Measurements from ENCODE around the gene EPHA3. TPM values are rescaled to one million over a fixed set of nuclear protein-coding genes. Genes with fewer than 3 reads are reported as not detected.

EPHA3 gene
- total RNA-seq, 3 donors from 2014 or later (not counting 1 experiment from before 2014, with no cell fraction given), result not detected

DNA sequence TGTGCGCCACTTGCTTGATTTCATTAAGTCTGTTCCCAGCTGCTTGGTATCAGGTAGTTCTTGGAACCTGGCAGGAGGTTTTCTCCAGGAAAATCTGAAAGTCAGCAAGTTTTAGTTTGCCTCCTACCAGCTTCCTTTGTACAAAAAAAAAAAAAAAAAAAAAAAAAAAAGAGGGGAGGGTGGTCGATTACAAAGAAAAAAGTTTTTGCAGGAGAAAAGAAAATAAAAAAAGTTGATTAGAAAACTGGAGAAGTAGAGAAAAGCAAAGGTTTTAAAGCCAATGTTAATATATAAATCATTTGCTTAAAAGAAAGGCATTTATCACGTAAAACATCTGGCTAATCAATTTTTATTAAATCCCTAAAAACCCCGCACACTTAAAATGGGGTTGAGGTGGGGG lies 5.9 kb downstream of the EPHA3 start:
- Mint-ChIP-seq H3K4me3 (no peak overlapping the region), H3K9me3 (peaks cover 0 to 2% of the 10 kb centered on the region in 2 donors), H3K4me1 (no peaks in the 10 kb centered on the region), H3K36me3 (no peaks in the 10 kb centered on the region), H3K27me3 (ENCODE audit: low read depth in 2 of 2) (no peaks in the 10 kb centered on the region), H3K27ac (no peak overlapping the region)
- no peaks in the 10 kb centered on the region for H3K9me3 ChIP-seq (ENCODE audit: control insufficient read depth, insufficient read depth, low read length)
- no peaks in the 10 kb centered on the region for H3K36me3 ChIP-seq (ENCODE audit: control insufficient read depth, insufficient read depth, low read length)
- H3K4me3 ChIP-seq (ENCODE audit: low read length), result no peak overlapping the region
- H3K27me3 ChIP-seq (ENCODE audit: control insufficient read depth, insufficient read depth, low read length), result peaks cover 2% of the 10 kb centered on the region
- WGBS (ENCODE audit: insufficient coverage), result 81% methylated on average over 1 of the region's 4 CpGs
- H3K27ac ChIP-seq (ENCODE audit: low read length), result no peak overlapping the region
- intact Hi-C loops (cut with micrococcal nuclease), result no loop called here
- ATAC-seq (no peak), DNase-seq (no peak)
- no peak for TF ChIP-seq CTCF (IDR thresholded peaks at IDR 0.05)
- no peaks in the 10 kb centered on the region for H3K4me1 ChIP-seq (ENCODE audit: control insufficient read depth, insufficient read depth, low read length)

DNA sequence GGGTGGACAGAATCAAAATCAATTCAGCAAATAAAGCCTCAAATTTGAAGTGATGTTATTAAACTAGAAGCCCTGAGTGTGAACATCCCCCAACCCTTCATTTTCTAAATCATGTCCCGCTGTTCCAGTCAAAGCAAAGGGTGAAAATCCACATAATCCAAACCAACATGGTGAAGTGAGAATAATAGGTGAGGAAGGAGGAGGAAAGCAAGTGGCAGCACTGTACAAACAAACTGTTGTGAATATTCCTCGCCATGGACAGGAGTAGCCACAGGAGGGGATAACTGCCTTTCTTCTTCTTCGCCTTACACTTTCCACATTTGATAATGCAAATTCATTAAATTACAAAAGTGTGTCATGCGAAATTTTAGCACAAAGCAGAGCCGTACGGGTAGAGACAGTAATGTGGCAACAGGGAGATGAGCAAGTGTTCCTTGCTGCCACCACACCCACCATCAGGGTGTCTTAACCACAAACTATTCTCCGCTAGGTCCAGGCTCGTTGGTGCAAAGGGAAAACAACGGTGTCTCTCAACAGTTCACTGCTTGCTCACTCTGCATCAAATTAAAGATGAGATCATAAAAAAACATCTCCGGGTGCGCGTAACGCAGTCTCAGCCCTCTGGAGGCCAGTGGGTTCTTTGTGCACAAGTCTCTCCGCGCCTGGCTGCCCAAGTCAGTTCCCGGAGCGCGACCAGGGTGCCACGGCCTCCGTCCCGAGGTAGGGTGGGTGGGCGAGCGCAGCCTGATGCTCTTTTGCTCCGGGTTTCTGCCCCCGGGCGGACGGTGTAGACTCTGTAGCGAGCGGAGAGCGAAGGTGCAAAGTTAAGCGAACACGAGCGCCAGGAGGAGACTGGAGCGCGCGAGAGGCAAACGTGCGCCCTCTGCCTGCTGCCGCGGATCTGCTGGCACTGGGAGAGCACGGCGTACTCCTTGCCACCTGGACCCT lies 6.7 kb downstream of the EPHA3 start:
- Histone ChIP-seq H3K27ac (ENCODE audit: low read length) (no peak overlapping the region), H3K9me3 (ENCODE audit: control insufficient read depth, insufficient read depth, low read length) (no peaks in the 10 kb centered on the region), H3K4me3 (ENCODE audit: low read length) (no peak overlapping the region), H3K36me3 (ENCODE audit: control insufficient read depth, insufficient read depth, low read length) (no peaks in the 10 kb centered on the region), H3K27me3 (ENCODE audit: control insufficient read depth, insufficient read depth, low read length) (peaks cover 2% of the 10 kb centered on the region), H3K4me1 (ENCODE audit: control insufficient read depth, insufficient read depth, low read length) (no peaks in the 10 kb centered on the region)
- Mint-ChIP-seq H3K9me3 (peaks cover 0 to 2% of the 10 kb centered on the region in 2 donors), H3K36me3 (no peaks in the 10 kb centered on the region), H3K27me3 (ENCODE audit: low read depth in 2 of 2) (no peaks in the 10 kb centered on the region), H3K4me1 (no peaks in the 10 kb centered on the region), H3K4me3 (no peak overlapping the region), H3K27ac (no peak overlapping the region)
- no peak for ATAC-seq
- TF ChIP-seq CTCF (IDR thresholded peaks at IDR 0.05), result no peak
- intact Hi-C loops (cut with micrococcal nuclease), result no loop called here
- 4% methylated on average over 40 of the region's 42 CpGs for WGBS (ENCODE audit: insufficient coverage)
- DNase-seq, result peak in 1 of 2 donors; percentile 22

- Mint-ChIP-seq H3K36me3 (no peaks in the 10 kb centered on the region), H3K4me1 (no peaks in the 10 kb centered on the region), H3K4me3 (no peak overlapping the region), H3K9me3 (peaks cover 0 to 2% of the 10 kb centered on the region in 2 donors), H3K27ac (no peak overlapping the region), H3K27me3 (ENCODE audit: low read depth in 2 of 2) (no peaks in the 10 kb centered on the region)
- Histone ChIP-seq H3K4me3 (ENCODE audit: low read length) (no peak overlapping the region), H3K4me1 (ENCODE audit: control insufficient read depth, insufficient read depth, low read length) (no peaks in the 10 kb centered on the region), H3K27me3 (ENCODE audit: control insufficient read depth, insufficient read depth, low read length) (peaks cover 2% of the 10 kb centered on the region), H3K27ac (ENCODE audit: low read length) (no peak overlapping the region), H3K9me3 (ENCODE audit: control insufficient read depth, insufficient read depth, low read length) (no peaks in the 10 kb centered on the region), H3K36me3 (ENCODE audit: control insufficient read depth, insufficient read depth, low read length) (no peaks in the 10 kb centered on the region)
- TF ChIP-seq CTCF (IDR thresholded peaks at IDR 0.05), result no peak
- intact Hi-C loops (cut with micrococcal nuclease), result no loop called here
- 26% methylated on average over 13 of the region's 13 CpGs for WGBS (ENCODE audit: insufficient coverage)
- ATAC-seq, result no peak
- no peak for DNase-seq
Observed at GRCh38 chr3:89114841-89115223, 7.4 kb downstream of the EPHA3 start.
